GM10266 (cell line): ENCODE data around the gene ANAPC13.
A peak's percentile ranks its signal among the peaks of the same experiment; 100 is the strongest.

Experiments used
- DNase-seq: peaks from one replicate; pipeline ENCODE4 v3.0.0; 2012; ENCODE audit errors: extremely low spot score
- CTCF ChIP-seq: IDR thresholded peaks from 2 replicates; pipeline ENCODE4 v1.5.1; 2012; ENCODE audit warnings: mild to moderate bottlenecking, low read depth; ENCODE audit not compliant: control insufficient read depth, insufficient read depth; ENCODE audit errors: missing control alignments

The ANAPC13 gene

GRCh38 chr3:134474956-134475355, 10.8 kb downstream of the ANAPC13 start:
- TF ChIP-seq CTCF, result no peak

GRCh38 chr3:134473868-134474546, 11.8 kb downstream of the ANAPC13 start:
- TF ChIP-seq CTCF, result peak; percentile 64
- DNase-seq, result peak; percentile 33

More at GRCh38 chr3:134474956-134475355, 10.8 kb downstream of the ANAPC13 start:
- DNase-seq, result no peak

- no peak for TF ChIP-seq CTCF
- no peak for DNase-seq
These were observed 13.0 kb downstream of the ANAPC13 start for GRCh38 chr3:134472831-134473230.

GRCh38 chr3:134471521-134472193, 14.1 kb downstream of the ANAPC13 start:
- no peak for TF ChIP-seq CTCF
- DNase-seq, result no peak

- no peak for DNase-seq
- no peak for TF ChIP-seq CTCF
These were observed 17.3 kb downstream of the ANAPC13 start for GRCh38 chr3:134468519-134468918.

- no peak for DNase-seq
- no peak for TF ChIP-seq CTCF
These were observed 19.5 kb downstream of the ANAPC13 start for GRCh38 chr3:134466331-134466730.
